ENCODE results near the gene ARPC2. TPM values are rescaled to one million over a fixed set of nuclear protein-coding genes. Genes with fewer than 3 reads are reported as not detected.

Gene ARPC2
- total and polyA plus RNA-seq, 2 of the 13 experiments (the other 11 are each of a cell fraction or from before 2014, with no cell fraction given) = 168 to 303 TPM

DNA sequence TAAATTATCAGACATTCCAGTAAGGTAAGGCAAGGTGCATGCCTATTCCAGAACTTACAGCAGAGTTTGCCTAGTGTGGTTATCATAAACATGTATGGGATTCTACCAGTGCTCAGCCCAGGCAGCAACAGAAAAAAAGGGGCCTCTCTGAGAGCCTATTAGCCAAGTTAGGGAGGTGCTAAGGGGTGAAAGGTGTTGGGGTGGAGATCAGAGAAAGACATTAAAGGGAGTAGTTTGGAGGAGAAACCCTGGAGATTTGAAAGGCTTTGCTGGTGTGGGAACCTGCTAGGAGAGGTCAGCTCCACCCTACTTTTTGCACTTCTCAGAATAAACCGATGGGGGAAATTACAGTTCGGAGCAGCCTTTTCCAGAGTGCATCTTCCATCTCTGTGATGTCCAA, 2.9 kb downstream of the ARPC2 start:
- no peak for DNase-seq (ENCODE audit: low spot score)
- Histone ChIP-seq H3K4me3 (replicated peaks in 1 of 3; ENCODE audit: insufficient read depth in 1 of 3, low read depth in 2 of 3, low read length in 3 of 3) (no peak overlapping the region), H3K9ac (ENCODE audit: insufficient read depth, low read depth, low read length) (no peak overlapping the region), H3K27ac (ENCODE audit: extremely low read length, insufficient read depth, low read length) (no peak overlapping the region), H3K27me3 (ENCODE audit: control insufficient read depth in 1 of 2, insufficient read depth in 2 of 2, low read length in 2 of 2) (no peaks in the 10 kb centered on the region; a peak in 1 of 5 replicates), H2AFZ (ENCODE audit: low read length) (no peak overlapping the region), H3K4me2 (ENCODE audit: low read depth, low read length) (peak overlapping the region; percentile 68), H3K36me3 (replicated peaks in 1 of 2; ENCODE audit: control insufficient read depth in 1 of 2, insufficient read depth in 2 of 2, low read length in 2 of 2) (peaks cover 2 to 42% of the 10 kb centered on the region in 2 experiments; a peak in 4 of 5 replicates), H3K79me2 (ENCODE audit: insufficient read depth, low read length) (peaks cover 75% of the 10 kb centered on the region), H3K9me3 (ENCODE audit: low read length) (no peaks in the 10 kb centered on the region), H3K4me1 (ENCODE audit: insufficient read depth, low read length) (peaks cover 51% of the 10 kb centered on the region), H4K20me1 (ENCODE audit: insufficient read depth, low read length) (peaks cover 12% of the 10 kb centered on the region; the same call in 1 of the 2 replicates)
- FAIRE-seq = no peak
- ATAC-seq = no peak
- BruUV-seq (replicated peaks) = no TSS peak
- intact Hi-C loops (cut with micrococcal nuclease; ENCODE audit: unreplicated experiment) (loop anchor here (5.0 kb wide), 1 partner anchor 52 kb away; the partner anchor contains the start of genes AAMP and PNKD), in situ Hi-C loops (cut with HindIII; ENCODE audit: extremely low pct_ligation_motif_present, low pct_unique_long_range_greater_than_20kb) (no loop called here)
- WGBS (ENCODE audit: low lambda C conversion rate) = 97% methylated on average over 2 of the region's 2 CpGs
- ChIA-PET CTCF (ENCODE audit: low intra/inter-chr PET ratio, low total read pairs) (no interaction called here), POLR2A (no interaction called here)
- peak; percentile 19 for TF ChIP-seq PCBP2 (optimal IDR thresholded peaks at IDR 0.05; ENCODE audit: low read depth, low read length, poor library complexity, severe bottlenecking)
- no peak for TF ChIP-seq SMAD3 (CRISPR knock-in tag; IDR thresholded peaks at IDR 0.05)
- no peak for TF ChIP-seq ZNF564 (CRISPR knock-in tag; IDR thresholded peaks at IDR 0.05)
- peak; percentile 34; the same call in 1 of the 2 replicates for TF ChIP-seq RBFOX2 (IDR thresholded peaks at IDR 0.05; ENCODE audit: low read depth, low read length)

DNA sequence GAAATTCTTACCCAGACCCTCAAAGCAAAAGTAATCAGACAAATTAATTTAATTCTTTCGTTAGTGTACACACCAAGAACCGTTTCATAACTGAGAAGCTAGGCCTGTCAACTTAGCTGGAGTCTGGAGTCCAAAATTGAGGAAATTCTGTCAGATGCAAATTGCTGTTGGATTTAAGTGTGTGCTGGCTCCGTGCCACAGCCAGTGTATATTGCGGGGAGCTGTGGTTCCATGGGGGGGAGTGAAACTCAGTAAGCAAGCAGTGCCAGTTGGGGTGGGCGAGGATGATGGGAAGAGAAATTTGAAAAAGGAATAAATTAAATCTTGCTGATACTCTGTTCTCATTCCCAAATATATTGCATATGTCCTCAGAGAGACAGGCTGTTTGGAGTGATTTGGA, 4.0 kb downstream of the ARPC2 start:
- in situ Hi-C loops (cut with HindIII; ENCODE audit: extremely low pct_ligation_motif_present, low pct_unique_long_range_greater_than_20kb) (no loop called here), intact Hi-C loops (cut with micrococcal nuclease; ENCODE audit: unreplicated experiment) (no loop called here)
- no peak overlapping the region for H3K27ac ChIP-seq (ENCODE audit: extremely low read length, insufficient read depth, low read length)
- H3K36me3 ChIP-seq (replicated peaks in 1 of 2; ENCODE audit: control insufficient read depth in 1 of 2, insufficient read depth in 2 of 2, low read length in 2 of 2) = peaks cover 2 to 53% of the 10 kb centered on the region in 2 experiments
- POLR2A ChIA-PET = interaction anchor here (1.1 kb wide), 1 partner anchor 23 kb away, joined by 3 read pairs; no protein-coding TSS in a partner anchor
- H4K20me1 ChIP-seq (ENCODE audit: insufficient read depth, low read length) = peaks cover 12% of the 10 kb centered on the region; the same call in 1 of the 2 replicates
- H3K4me2 ChIP-seq (ENCODE audit: low read depth, low read length) = no peak overlapping the region
- FAIRE-seq (no peak), ATAC-seq (no peak), DNase-seq (ENCODE audit: low spot score) (no peak)
- no peak overlapping the region for H3K9ac ChIP-seq (ENCODE audit: insufficient read depth, low read depth, low read length)
- BruUV-seq (replicated peaks) = no TSS peak
- H2AFZ ChIP-seq (ENCODE audit: low read length) = no peak overlapping the region
- H3K4me3 ChIP-seq (replicated peaks in 1 of 3; ENCODE audit: insufficient read depth in 1 of 3, low read depth in 2 of 3, low read length in 3 of 3) = no peak overlapping the region
- CTCF ChIA-PET (ENCODE audit: low intra/inter-chr PET ratio, low total read pairs) = no interaction called here
- peaks cover 79% of the 10 kb centered on the region for H3K79me2 ChIP-seq (ENCODE audit: insufficient read depth, low read length)
- peaks cover 55% of the 10 kb centered on the region for H3K4me1 ChIP-seq (ENCODE audit: insufficient read depth, low read length)
- no peaks in the 10 kb centered on the region; a peak in 1 of 5 replicates for H3K27me3 ChIP-seq (ENCODE audit: control insufficient read depth in 1 of 2, insufficient read depth in 2 of 2, low read length in 2 of 2)
- H3K9me3 ChIP-seq (ENCODE audit: low read length) = no peaks in the 10 kb centered on the region
- WGBS (ENCODE audit: low lambda C conversion rate) = 95% methylated on average over 5 of the region's 5 CpGs
- TF ChIP-seq, protein P1, sequence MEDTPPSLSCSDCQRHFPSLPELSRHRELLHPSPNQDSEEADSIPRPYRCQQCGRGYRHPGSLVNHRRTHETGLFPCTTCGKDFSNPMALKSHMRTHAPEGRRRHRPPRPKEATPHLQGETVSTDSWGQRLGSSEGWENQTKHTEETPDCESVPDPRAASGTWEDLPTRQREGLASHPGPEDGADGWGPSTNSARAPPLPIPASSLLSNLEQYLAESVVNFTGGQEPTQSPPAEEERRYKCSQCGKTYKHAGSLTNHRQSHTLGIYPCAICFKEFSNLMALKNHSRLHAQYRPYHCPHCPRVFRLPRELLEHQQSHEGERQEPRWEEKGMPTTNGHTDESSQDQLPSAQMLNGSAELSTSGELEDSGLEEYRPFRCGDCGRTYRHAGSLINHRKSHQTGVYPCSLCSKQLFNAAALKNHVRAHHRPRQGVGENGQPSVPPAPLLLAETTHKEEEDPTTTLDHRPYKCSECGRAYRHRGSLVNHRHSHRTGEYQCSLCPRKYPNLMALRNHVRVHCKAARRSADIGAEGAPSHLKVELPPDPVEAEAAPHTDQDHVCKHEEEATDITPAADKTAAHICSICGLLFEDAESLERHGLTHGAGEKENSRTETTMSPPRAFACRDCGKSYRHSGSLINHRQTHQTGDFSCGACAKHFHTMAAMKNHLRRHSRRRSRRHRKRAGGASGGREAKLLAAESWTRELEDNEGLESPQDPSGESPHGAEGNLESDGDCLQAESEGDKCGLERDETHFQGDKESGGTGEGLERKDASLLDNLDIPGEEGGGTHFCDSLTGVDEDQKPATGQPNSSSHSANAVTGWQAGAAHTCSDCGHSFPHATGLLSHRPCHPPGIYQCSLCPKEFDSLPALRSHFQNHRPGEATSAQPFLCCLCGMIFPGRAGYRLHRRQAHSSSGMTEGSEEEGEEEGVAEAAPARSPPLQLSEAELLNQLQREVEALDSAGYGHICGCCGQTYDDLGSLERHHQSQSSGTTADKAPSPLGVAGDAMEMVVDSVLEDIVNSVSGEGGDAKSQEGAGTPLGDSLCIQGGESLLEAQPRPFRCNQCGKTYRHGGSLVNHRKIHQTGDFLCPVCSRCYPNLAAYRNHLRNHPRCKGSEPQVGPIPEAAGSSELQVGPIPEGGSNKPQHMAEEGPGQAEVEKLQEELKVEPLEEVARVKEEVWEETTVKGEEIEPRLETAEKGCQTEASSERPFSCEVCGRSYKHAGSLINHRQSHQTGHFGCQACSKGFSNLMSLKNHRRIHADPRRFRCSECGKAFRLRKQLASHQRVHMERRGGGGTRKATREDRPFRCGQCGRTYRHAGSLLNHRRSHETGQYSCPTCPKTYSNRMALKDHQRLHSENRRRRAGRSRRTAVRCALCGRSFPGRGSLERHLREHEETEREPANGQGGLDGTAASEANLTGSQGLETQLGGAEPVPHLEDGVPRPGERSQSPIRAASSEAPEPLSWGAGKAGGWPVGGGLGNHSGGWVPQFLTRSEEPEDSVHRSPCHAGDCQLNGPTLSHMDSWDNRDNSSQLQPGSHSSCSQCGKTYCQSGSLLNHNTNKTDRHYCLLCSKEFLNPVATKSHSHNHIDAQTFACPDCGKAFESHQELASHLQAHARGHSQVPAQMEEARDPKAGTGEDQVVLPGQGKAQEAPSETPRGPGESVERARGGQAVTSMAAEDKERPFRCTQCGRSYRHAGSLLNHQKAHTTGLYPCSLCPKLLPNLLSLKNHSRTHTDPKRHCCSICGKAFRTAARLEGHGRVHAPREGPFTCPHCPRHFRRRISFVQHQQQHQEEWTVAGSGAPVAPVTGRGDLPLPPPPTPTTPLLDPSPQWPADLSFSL (CRISPR knock-in tag; IDR thresholded peaks at IDR 0.05) = no peak
- no peak for TF ChIP-seq NKX3-1 (CRISPR knock-in tag; IDR thresholded peaks at IDR 0.05)
- TF ChIP-seq, protein P2, sequence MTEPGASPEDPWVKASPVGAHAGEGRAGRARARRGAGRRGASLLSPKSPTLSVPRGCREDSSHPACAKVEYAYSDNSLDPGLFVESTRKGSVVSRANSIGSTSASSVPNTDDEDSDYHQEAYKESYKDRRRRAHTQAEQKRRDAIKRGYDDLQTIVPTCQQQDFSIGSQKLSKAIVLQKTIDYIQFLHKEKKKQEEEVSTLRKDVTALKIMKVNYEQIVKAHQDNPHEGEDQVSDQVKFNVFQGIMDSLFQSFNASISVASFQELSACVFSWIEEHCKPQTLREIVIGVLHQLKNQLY (CRISPR knock-in tag; IDR thresholded peaks at IDR 0.05) = no peak
- TF ChIP-seq MIER3 (CRISPR knock-in tag; IDR thresholded peaks at IDR 0.05; ENCODE audit: borderline replicate concordance) = no peak
